ENCODE measurements around the gene FRAT1.
A peak's percentile ranks its signal among the peaks of the same experiment; 100 is the strongest.
"Not testable (repeated sequence)": the region's sequence is repeated elsewhere in the genome, so short reads cannot be mapped to it uniquely, and the experiment has no call there.

FRAT1 gene

GRCh38 chr10:97290076-97290475 is 29.0 kb upstream of the FRAT1 start:
- H4K91ac ChIP-seq (ENCODE audit: low read depth, low read length); H3K4me1 ChIP-seq (ENCODE audit: control insufficient read depth in 1 of 2, insufficient read depth in 2 of 2, low read length in 2 of 2); H4K12ac ChIP-seq (ENCODE audit: low read depth, low read length); H2BK5ac ChIP-seq (ENCODE audit: low read depth, low read length, poor library complexity); H3K4me3 ChIP-seq (ENCODE audit: low read depth, low read length); H3K4me2 ChIP-seq (ENCODE audit: low read length); H3K18ac ChIP-seq (ENCODE audit: low read length); H3K27me3 ChIP-seq (ENCODE audit: insufficient read depth, low read length); H3K9ac ChIP-seq (ENCODE audit: low read length); H3K27ac ChIP-seq (ENCODE audit: low read depth, low read length); H3K79me1 ChIP-seq (ENCODE audit: low read length); H3K4ac ChIP-seq (ENCODE audit: low read depth, low read length); H3K79me2 ChIP-seq (ENCODE audit: control insufficient read depth, insufficient read depth, low read length, poor library complexity); DNase-seq; H3K23ac ChIP-seq (ENCODE audit: low read length); H2AFZ ChIP-seq (ENCODE audit: insufficient read depth, low read length, poor library complexity); H3K14ac ChIP-seq (ENCODE audit: low read length); H3K9me3 ChIP-seq (ENCODE audit: insufficient read depth, low read depth, low read length); H2BK120ac ChIP-seq (ENCODE audit: insufficient read depth, low read length, poor library complexity); H2AK5ac ChIP-seq (ENCODE audit: low read length); H4K8ac ChIP-seq (ENCODE audit: low read depth, low read length); H3K36me3 ChIP-seq (ENCODE audit: control insufficient read depth in 1 of 2, insufficient read depth in 2 of 2, low read length in 2 of 2); H2BK12ac ChIP-seq (ENCODE audit: low read length): not testable (repeated sequence)
- WGBS (ENCODE audit: extremely low coverage, insufficient coverage, insufficient read length), result no CpG with 5 or more reads among the region's 13 CpGs

- H2AK5ac ChIP-seq (ENCODE audit: low read length); H2BK5ac ChIP-seq (ENCODE audit: low read depth, low read length, poor library complexity); H3K27me3 ChIP-seq (ENCODE audit: insufficient read depth, low read length); H3K4me1 ChIP-seq (ENCODE audit: control insufficient read depth in 1 of 2, insufficient read depth in 2 of 2, low read length in 2 of 2); H3K4me2 ChIP-seq (ENCODE audit: low read length); H3K23ac ChIP-seq (ENCODE audit: low read length); H3K14ac ChIP-seq (ENCODE audit: low read length); H3K9me3 ChIP-seq (ENCODE audit: insufficient read depth, low read depth, low read length); H3K79me1 ChIP-seq (ENCODE audit: low read length); H3K9ac ChIP-seq (ENCODE audit: low read length); H4K91ac ChIP-seq (ENCODE audit: low read depth, low read length); H2AFZ ChIP-seq (ENCODE audit: insufficient read depth, low read length, poor library complexity); H3K18ac ChIP-seq (ENCODE audit: low read length); H3K27ac ChIP-seq (ENCODE audit: low read depth, low read length); H2BK12ac ChIP-seq (ENCODE audit: low read length); H3K4ac ChIP-seq (ENCODE audit: low read depth, low read length); H3K79me2 ChIP-seq (ENCODE audit: control insufficient read depth, insufficient read depth, low read length, poor library complexity); H3K36me3 ChIP-seq (ENCODE audit: control insufficient read depth in 1 of 2, insufficient read depth in 2 of 2, low read length in 2 of 2); DNase-seq; H4K8ac ChIP-seq (ENCODE audit: low read depth, low read length); H2BK120ac ChIP-seq (ENCODE audit: insufficient read depth, low read length, poor library complexity); H3K4me3 ChIP-seq (ENCODE audit: low read depth, low read length); H4K12ac ChIP-seq (ENCODE audit: low read depth, low read length): not testable (repeated sequence)
- WGBS (ENCODE audit: extremely low coverage, insufficient coverage, insufficient read length), result no CpG with 5 or more reads among the region's 17 CpGs
These were observed 28.3 kb upstream of the FRAT1 start for GRCh38 chr10:97290576-97291356.

- Histone ChIP-seq H3K9me3 (ENCODE audit: insufficient read depth, low read depth, low read length) (no peaks in the 10 kb centered on the region), H3K18ac (ENCODE audit: low read length) (no peak overlapping the region), H3K27me3 (ENCODE audit: insufficient read depth, low read length) (no peaks in the 10 kb centered on the region), H4K91ac (ENCODE audit: low read depth, low read length) (no peak overlapping the region), H3K14ac (ENCODE audit: low read length) (peak overlapping the region; percentile 80), H3K79me1 (ENCODE audit: low read length) (peaks cover 4% of the 10 kb centered on the region), H2AFZ (ENCODE audit: insufficient read depth, low read length, poor library complexity) (no peak overlapping the region), H3K4ac (ENCODE audit: low read depth, low read length) (no peak overlapping the region), H3K9ac (ENCODE audit: low read length) (no peak overlapping the region), H2BK12ac (ENCODE audit: low read length) (no peak overlapping the region), H3K23ac (ENCODE audit: low read length) (no peak overlapping the region), H2BK120ac (ENCODE audit: insufficient read depth, low read length, poor library complexity) (no peak overlapping the region), H3K79me2 (ENCODE audit: control insufficient read depth, insufficient read depth, low read length, poor library complexity) (peaks cover 2% of the 10 kb centered on the region), H2AK5ac (ENCODE audit: low read length) (no peak overlapping the region), H3K27ac (ENCODE audit: low read depth, low read length) (peak overlapping the region; percentile 96), H3K4me1 (ENCODE audit: control insufficient read depth in 1 of 2, insufficient read depth in 2 of 2, low read length in 2 of 2) (peaks cover 0 to 2% of the 10 kb centered on the region in 2 experiments), H4K12ac (ENCODE audit: low read depth, low read length) (peak overlapping the region; percentile 60), H3K4me3 (ENCODE audit: low read depth, low read length) (peak overlapping the region; percentile 81), H3K4me2 (ENCODE audit: low read length) (peak overlapping the region; percentile 63), H2BK5ac (ENCODE audit: low read depth, low read length, poor library complexity) (peak overlapping the region; percentile 77), H3K36me3 (ENCODE audit: control insufficient read depth in 1 of 2, insufficient read depth in 2 of 2, low read length in 2 of 2) (no peaks in the 10 kb centered on the region), H4K8ac (ENCODE audit: low read depth, low read length) (peak overlapping the region; percentile 86)
- WGBS (ENCODE audit: extremely low coverage, insufficient coverage, insufficient read length), result no CpG with 5 or more reads among the region's 25 CpGs
- DNase-seq, result peak; percentile 11 to 65
These were observed 27.5 kb upstream of the FRAT1 start for GRCh38 chr10:97291357-97292096.

- peak within 1 kb of the TSS; percentile 63 for H3K4me2 ChIP-seq (ENCODE audit: low read length)
- whole genome bisulfite sequencing (ENCODE audit: extremely low coverage, insufficient coverage, insufficient read length), result no CpG with 5 or more reads among the region's 55 CpGs
- no peaks in the 10 kb centered on the region for H3K36me3 ChIP-seq (ENCODE audit: control insufficient read depth in 1 of 2, insufficient read depth in 2 of 2, low read length in 2 of 2)
- H2AK5ac ChIP-seq (ENCODE audit: low read length), result no peak within 1 kb of the TSS
- no peaks in the 10 kb centered on the region for H3K9me3 ChIP-seq (ENCODE audit: insufficient read depth, low read depth, low read length)
- peaks cover 2% of the 10 kb centered on the region for H3K79me2 ChIP-seq (ENCODE audit: control insufficient read depth, insufficient read depth, low read length, poor library complexity)
- peak within 1 kb of the TSS; percentile 77 for H2BK5ac ChIP-seq (ENCODE audit: low read depth, low read length, poor library complexity)
- peak within 1 kb of the TSS; percentile 76 for H3K9ac ChIP-seq (ENCODE audit: low read length)
- H4K8ac ChIP-seq (ENCODE audit: low read depth, low read length), result peak within 1 kb of the TSS; percentile 86
- H3K4ac ChIP-seq (ENCODE audit: low read depth, low read length), result peak within 1 kb of the TSS; percentile 38
- peak within 1 kb of the TSS; percentile 72 for H4K12ac ChIP-seq (ENCODE audit: low read depth, low read length)
- no peak within 1 kb of the TSS for H3K23ac ChIP-seq (ENCODE audit: low read length)
- H3K79me1 ChIP-seq (ENCODE audit: low read length), result peaks cover 4% of the 10 kb centered on the region
- peak within 1 kb of the TSS; percentile 77 for H4K91ac ChIP-seq (ENCODE audit: low read depth, low read length)
- H3K14ac ChIP-seq (ENCODE audit: low read length), result peak within 1 kb of the TSS; percentile 80
- peaks cover 0 to 2% of the 10 kb centered on the region in 2 experiments for H3K4me1 ChIP-seq (ENCODE audit: control insufficient read depth in 1 of 2, insufficient read depth in 2 of 2, low read length in 2 of 2)
- H2AFZ ChIP-seq (ENCODE audit: insufficient read depth, low read length, poor library complexity), result peak within 1 kb of the TSS; percentile 91
- H3K4me3 ChIP-seq (ENCODE audit: low read depth, low read length), result peak within 1 kb of the TSS; percentile 81
- DNase-seq, result peak; percentile 98
- no peak within 1 kb of the TSS for H2BK12ac ChIP-seq (ENCODE audit: low read length)
- peak within 1 kb of the TSS; percentile 85 for H2BK120ac ChIP-seq (ENCODE audit: insufficient read depth, low read length, poor library complexity)
- peak within 1 kb of the TSS; percentile 96 for H3K27ac ChIP-seq (ENCODE audit: low read depth, low read length)
- peak within 1 kb of the TSS; percentile 78 for H3K18ac ChIP-seq (ENCODE audit: low read length)
- H3K27me3 ChIP-seq (ENCODE audit: insufficient read depth, low read length), result no peaks in the 10 kb centered on the region
These were observed 26.8 kb upstream of the FRAT1 start, which contains the start of gene ARHGAP19 for GRCh38 chr10:97292097-97292861. ARHGAP19 (minus strand) TSS chr10:97292637; CDS start chr10:97292627, 10 bp downstream.
